PFSK-1 (cell line): ENCODE data around the gene TSSK6.

Experiments used
- FOXP2 ChIP-seq: optimal IDR thresholded peaks from 2 replicates; pipeline ENCODE3; 2011; ENCODE audit warnings: borderline replicate concordance, control low read depth, inconsistent platforms; ENCODE audit not compliant: insufficient read depth; ENCODE audit errors: extremely low read length, extremely low read depth
- POLR2AphosphoS5 ChIP-seq: IDR thresholded peaks from 2 replicates; pipeline ENCODE4 v1.6.1; 2012; ENCODE audit warnings: low read depth, mild to moderate bottlenecking, control low read depth, low read length, moderate library complexity
- SIN3A ChIP-seq: IDR thresholded peaks from 2 replicates; pipeline ENCODE4 v1.6.1; 2012; ENCODE audit warnings: mild to moderate bottlenecking, low read length, moderate library complexity, borderline replicate concordance; ENCODE audit not compliant: insufficient read depth
- TAF1 ChIP-seq: IDR thresholded peaks from 2 replicates; pipeline ENCODE4 v1.6.1; 2012; ENCODE audit warnings: low read length, control low read depth, borderline replicate concordance; ENCODE audit not compliant: insufficient read depth
- TF ChIP-seq, protein P1 (sequence below), 2 experiments: IDR thresholded peaks; 2 replicates each; pipeline versions ENCODE4 v1.6.1 to v1.8.0; 2011 to 2012; ENCODE audit warnings: low read depth in 2 of 2, low read length in 2 of 2, control low read depth in 1 of 2, inconsistent platforms in 1 of 2, mild to moderate bottlenecking in 1 of 2, moderate library complexity in 1 of 2; ENCODE audit not compliant: insufficient read depth in 1 of 2

- no peak for TF ChIP-seq POLR2AphosphoS5
- TF ChIP-seq SIN3A, result no peak
- TF ChIP-seq, protein P1, sequence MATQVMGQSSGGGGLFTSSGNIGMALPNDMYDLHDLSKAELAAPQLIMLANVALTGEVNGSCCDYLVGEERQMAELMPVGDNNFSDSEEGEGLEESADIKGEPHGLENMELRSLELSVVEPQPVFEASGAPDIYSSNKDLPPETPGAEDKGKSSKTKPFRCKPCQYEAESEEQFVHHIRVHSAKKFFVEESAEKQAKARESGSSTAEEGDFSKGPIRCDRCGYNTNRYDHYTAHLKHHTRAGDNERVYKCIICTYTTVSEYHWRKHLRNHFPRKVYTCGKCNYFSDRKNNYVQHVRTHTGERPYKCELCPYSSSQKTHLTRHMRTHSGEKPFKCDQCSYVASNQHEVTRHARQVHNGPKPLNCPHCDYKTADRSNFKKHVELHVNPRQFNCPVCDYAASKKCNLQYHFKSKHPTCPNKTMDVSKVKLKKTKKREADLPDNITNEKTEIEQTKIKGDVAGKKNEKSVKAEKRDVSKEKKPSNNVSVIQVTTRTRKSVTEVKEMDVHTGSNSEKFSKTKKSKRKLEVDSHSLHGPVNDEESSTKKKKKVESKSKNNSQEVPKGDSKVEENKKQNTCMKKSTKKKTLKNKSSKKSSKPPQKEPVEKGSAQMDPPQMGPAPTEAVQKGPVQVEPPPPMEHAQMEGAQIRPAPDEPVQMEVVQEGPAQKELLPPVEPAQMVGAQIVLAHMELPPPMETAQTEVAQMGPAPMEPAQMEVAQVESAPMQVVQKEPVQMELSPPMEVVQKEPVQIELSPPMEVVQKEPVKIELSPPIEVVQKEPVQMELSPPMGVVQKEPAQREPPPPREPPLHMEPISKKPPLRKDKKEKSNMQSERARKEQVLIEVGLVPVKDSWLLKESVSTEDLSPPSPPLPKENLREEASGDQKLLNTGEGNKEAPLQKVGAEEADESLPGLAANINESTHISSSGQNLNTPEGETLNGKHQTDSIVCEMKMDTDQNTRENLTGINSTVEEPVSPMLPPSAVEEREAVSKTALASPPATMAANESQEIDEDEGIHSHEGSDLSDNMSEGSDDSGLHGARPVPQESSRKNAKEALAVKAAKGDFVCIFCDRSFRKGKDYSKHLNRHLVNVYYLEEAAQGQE (IDR thresholded peaks at IDR 0.05; ENCODE audit: insufficient read depth in 1 of 2, low read depth in 2 of 2, low read length in 2 of 2), result no peak
- no peak for TF ChIP-seq TAF1
- TF ChIP-seq FOXP2, result no peak
These were observed 30.0 kb downstream of the TSSK6 start for GRCh38 chr19:19485161-19485997.
